Upper lobe of left lung (tissue), 6 donors: ENCODE measurements around the gene MMD2. TPM values are rescaled to one million over a fixed set of nuclear protein-coding genes. Genes with fewer than 3 reads are reported as not detected.

Source experiments
- ATAC-seq, 2 donors: fragments of 200-7000 bp; cut with Tn5 transposase; one replicate each; pipeline ENCODE4 v1.9.1; 2022; ENCODE audit warnings: mild to moderate bottlenecking in 2 of 2, moderate library complexity in 2 of 2; ENCODE audit not compliant: low FRiP score in 2 of 2
- DNase-seq, 2 donors: peaks; one replicate each; pipeline ENCODE4 v3.0.0-alpha.2; 2019 to 2020
- H3K27ac ChIP-seq, 4 donors: fragments of 200-600 bp; sonication (generic); one replicate each; pipeline ENCODE4 v1.5.1; 2016 to 2019
- H3K27me3 ChIP-seq, 4 donors: fragments of 200-600 bp; sonication (generic); one replicate each; pipeline ENCODE4 v1.5.1; 2017 to 2019
- H3K36me3 ChIP-seq, 4 donors: fragments of 200-600 bp; sonication (generic); one replicate each; pipeline ENCODE4 v1.5.1; 2016 to 2019
- H3K4me1 ChIP-seq, 4 donors: fragments of 200-600 bp; sonication (generic); one replicate each; pipeline ENCODE4 v1.5.1; 2018 to 2019
- H3K4me3 ChIP-seq, 4 donors: fragments of 200-600 bp; sonication (generic); one replicate each; pipeline ENCODE4 v1.5.1; 2017 to 2019; ENCODE audit warnings: mild to moderate bottlenecking in 2 of 4, moderate library complexity in 1 of 4
- H3K9me3 ChIP-seq, 4 donors: fragments of 200-600 bp; sonication (generic); one replicate each; pipeline ENCODE4 v1.5.1; 2018 to 2019
- CTCF ChIP-seq, 6 experiments: fragments of 450-650 bp in 4 of 6; fragments of 200-600 bp in 2 of 6; sonication (generic) in 2 of 6; IDR thresholded peaks; one replicate each; pipeline ENCODE4 v1.5.1; 2016 to 2019; ENCODE audit warnings: antibody characterized with exemption in 6 of 6
- EP300 ChIP-seq, 4 donors: sonication (generic); formaldehyde crosslinking; IDR thresholded peaks; one replicate each; pipeline ENCODE4 v1.5.1; 2017; ENCODE audit warnings: antibody characterized with exemption in 4 of 4, control low read depth in 2 of 4
- POLR2A ChIP-seq, 4 donors: fragments of 450-650 bp; IDR thresholded peaks; one replicate each; pipeline ENCODE4 v1.5.1; 2016 to 2017; ENCODE audit warnings: antibody characterized with exemption in 4 of 4, mild to moderate bottlenecking in 2 of 4
- POLR2AphosphoS5 ChIP-seq, 2 donors: sonication (generic); formaldehyde crosslinking; IDR thresholded peaks; one replicate each; pipeline ENCODE4 v1.5.1; 2017; ENCODE audit warnings: antibody characterized with exemption in 2 of 2
- WGBS, 2 donors: methylation state at CpG; one replicate each; pipeline ENCODE4 v1.1.5; 2017 to 2018; 5-methylcytosine and 5-hydroxymethylcytosine counted together
- total RNA-seq, 6 donors: library from RNA; depleted of rRNA in 4 of 6; stranded (reverse); fragments of >200 nt in 4 of 6; gene quantifications; one replicate each; pipeline versions ENCODE4 v1.1.0 to v1.2.1, GENCODE V29; 2016 to 2021
- donor health status: DM: no; HTN: no; CAD: no; lungs with moderate emphysema.
- donor health status: DM: no; HTN: yes; CAD: no; lungs with severe emphysema.

MMD2 gene
- total RNA-seq = not detected

GRCh38 chr7:4958477-4959301, at the start of gene MMD2:
MMD2 (minus strand) TSS chr7:4959187; CDS start chr7:4959017, 170 bp downstream.
- Histone ChIP-seq H3K36me3 (no peaks in the 10 kb centered on the region), H3K27me3 (peaks cover 0 to 28% (median 10%) of the 10 kb centered on the region in 4 donors), H3K9me3 (no peaks in the 10 kb centered on the region), H3K27ac (no peak within 1 kb of the TSS), H3K4me1 (peaks cover 8 to 12% (median 11%) of the 10 kb centered on the region in 4 donors), H3K4me3 (peak within 1 kb of the TSS in 3 of 4 donors; percentile 29 to 38 (median 37))
- ATAC-seq (peak in 1 of 2 donors; percentile 7), DNase-seq (peak in 1 of 2 donors; percentile 77)
- 11 to 20% methylated on average over 12 to 26 of the region's 87 CpGs for WGBS, 2 donors
- TF ChIP-seq POLR2A (IDR thresholded peaks at IDR 0.05) (no peak), EP300 (IDR thresholded peaks at IDR 0.05) (no peak), CTCF (IDR thresholded peaks at IDR 0.05) (no peak), POLR2AphosphoS5 (IDR thresholded peaks at IDR 0.05) (no peak)

- no peaks in the 10 kb centered on the region for H3K27me3 ChIP-seq
- no peak overlapping the region for H3K4me3 ChIP-seq
- H3K27ac ChIP-seq = no peak overlapping the region
- WGBS, 2 donors = 89 to 92% methylated on average over 1 of the region's 1 CpG
- H3K9me3 ChIP-seq = no peaks in the 10 kb centered on the region
- H3K4me1 ChIP-seq = no peaks in the 10 kb centered on the region
- DNase-seq = no peak
- peaks cover 0 to 13% (median 2%) of the 10 kb centered on the region in 4 donors for H3K36me3 ChIP-seq
- ATAC-seq = no peak
- no peak for TF ChIP-seq EP300 (IDR thresholded peaks at IDR 0.05)
- TF ChIP-seq POLR2AphosphoS5 (IDR thresholded peaks at IDR 0.05) = no peak
- TF ChIP-seq POLR2A (IDR thresholded peaks at IDR 0.05) = no peak
- no peak for TF ChIP-seq CTCF (IDR thresholded peaks at IDR 0.05)
Measured at GRCh38 chr7:5005066-5005465, 46.1 kb upstream of the MMD2 start.

GRCh38 chr7:5001911-5002310, 42.9 kb upstream of the MMD2 start:
- H3K27ac ChIP-seq = no peak overlapping the region
- no peaks in the 10 kb centered on the region for H3K9me3 ChIP-seq
- TF ChIP-seq CTCF (IDR thresholded peaks at IDR 0.05) = no peak
- no peak for TF ChIP-seq EP300 (IDR thresholded peaks at IDR 0.05)
- no peak for TF ChIP-seq POLR2A (IDR thresholded peaks at IDR 0.05)
- WGBS, 2 donors = 91 to 96% methylated on average over 5 of the region's 5 CpGs
- H3K4me3 ChIP-seq = no peak overlapping the region
- H3K4me1 ChIP-seq = no peaks in the 10 kb centered on the region
- DNase-seq (no peak), ATAC-seq (no peak)
- peaks cover 3 to 32% (median 14%) of the 10 kb centered on the region in 4 donors for H3K36me3 ChIP-seq
- H3K27me3 ChIP-seq = no peaks in the 10 kb centered on the region

GRCh38 chr7:5001003-5001402, 42.0 kb upstream of the MMD2 start:
- DNase-seq (no peak), ATAC-seq (no peak)
- Histone ChIP-seq H3K27me3 (no peaks in the 10 kb centered on the region), H3K9me3 (no peaks in the 10 kb centered on the region), H3K36me3 (peaks cover 11 to 41% (median 23%) of the 10 kb centered on the region in 4 donors), H3K4me3 (no peak overlapping the region), H3K4me1 (no peaks in the 10 kb centered on the region), H3K27ac (no peak overlapping the region)
- WGBS, 2 donors = 89 to 93% methylated on average over 4 of the region's 4 CpGs
- no peak for TF ChIP-seq POLR2A (IDR thresholded peaks at IDR 0.05)
- no peak for TF ChIP-seq CTCF (IDR thresholded peaks at IDR 0.05)
- no peak for TF ChIP-seq POLR2AphosphoS5 (IDR thresholded peaks at IDR 0.05)
- TF ChIP-seq EP300 (IDR thresholded peaks at IDR 0.05) = no peak
